Lower leg skin (tissue), 4 donors: Measurements from ENCODE around the gene ATP9A. TPM values are rescaled to one million over a fixed set of nuclear protein-coding genes. Genes with fewer than 3 reads are reported as not detected.

Experiments
- DNase-seq, 2 donors: peaks; one replicate each; pipeline ENCODE4 v3.0.0-alpha.2; 2019; ENCODE audit warnings: low spot score in 2 of 2
- H3K4me3 ChIP-seq: fragments of 200-600 bp; sonication (generic); 2 replicates; pipeline ENCODE4 v1.5.1; 2017; ENCODE audit warnings: mild to moderate bottlenecking, low read depth; ENCODE audit not compliant: poor library complexity, severe bottlenecking
- CTCF ChIP-seq, 3 donors: fragments of 450-650 bp; IDR thresholded peaks; one replicate each; pipeline ENCODE4 v1.5.1; 2016; ENCODE audit warnings: antibody characterized with exemption in 3 of 3, mild to moderate bottlenecking in 3 of 3, moderate library complexity in 2 of 3
- POLR2A ChIP-seq, 2 donors: fragments of 450-650 bp; IDR thresholded peaks; one replicate each; pipeline ENCODE4 v1.6.1; 2016 to 2017; ENCODE audit warnings: antibody characterized with exemption in 2 of 2, mild to moderate bottlenecking in 1 of 2, moderate library complexity in 1 of 2
- WGBS, 2 donors: methylation state at CpG; one replicate each; pipeline ENCODE4 v1.1.5; 2018; 5-methylcytosine and 5-hydroxymethylcytosine counted together
- intact Hi-C: fragments of 100-400 bp; cut with DNase I; formaldehyde crosslinking; loops from one replicate; pipeline ENCODE4 v1.15.0; 2023; ENCODE audit warnings: low total_unique reads
- total RNA-seq, 4 donors: library from RNA; depleted of rRNA; stranded (reverse); fragments of >200 nt; gene quantifications; one replicate each; pipeline ENCODE4 v1.1.0, GENCODE V29; 2016

ATP9A gene
- total RNA-seq, 4 donors from 2014 or later: 14.1 to 23.6 (median 16.1) TPM

- TF ChIP-seq CTCF (IDR thresholded peaks at IDR 0.05) (peak in 1 of 3 donors; percentile 93), POLR2A (IDR thresholded peaks at IDR 0.05) (no peak)
- no peak overlapping the region for H3K4me3 ChIP-seq
- peak; percentile 92 to 98 for DNase-seq
- intact Hi-C loops: loop anchor here (5.0 kb wide), 1 partner anchor 223 kb away; no protein-coding TSS in a partner anchor
- WGBS, 2 donors: 3 to 4% methylated on average over 13 of the region's 13 CpGs
These were observed 173.1 kb downstream of the ATP9A start for GRCh38 chr20:51595058-51595532.

- DNase-seq: no peak
These were observed 173.7 kb downstream of the ATP9A start for GRCh38 chr20:51594236-51595057.

GRCh38 chr20:51593584-51593983 is 174.6 kb downstream of the ATP9A start:
- no peak for DNase-seq
- 96 to 98% methylated on average over 2 of the region's 2 CpGs for WGBS, 2 donors
- intact Hi-C loops: no loop called here
- no peak overlapping the region for H3K4me3 ChIP-seq
- TF ChIP-seq POLR2A (IDR thresholded peaks at IDR 0.05) (no peak), CTCF (IDR thresholded peaks at IDR 0.05) (no peak)

More at GRCh38 chr20:51594236-51595057, 173.7 kb downstream of the ATP9A start:
- TF ChIP-seq CTCF (IDR thresholded peaks at IDR 0.05) (no peak), POLR2A (IDR thresholded peaks at IDR 0.05) (no peak)
- intact Hi-C loops: loop anchor here (5.0 kb wide), 1 partner anchor 222 kb away; no protein-coding TSS in a partner anchor
- WGBS, 2 donors: 35 to 41% methylated on average over 12 of the region's 12 CpGs
- H3K4me3 ChIP-seq: no peak overlapping the region

- WGBS, 2 donors: 93 to 95% methylated on average over 8 of the region's 8 CpGs
These were observed 175.6 kb downstream of the ATP9A start for GRCh38 chr20:51592564-51592963.

GRCh38 chr20:51591871-51592270 is 176.3 kb downstream of the ATP9A start:
- intact Hi-C loops: no loop called here
- 56 to 65% methylated on average over 10 of the region's 10 CpGs for WGBS, 2 donors
- TF ChIP-seq CTCF (IDR thresholded peaks at IDR 0.05): no peak
- TF ChIP-seq POLR2A (IDR thresholded peaks at IDR 0.05): no peak
- DNase-seq: no peak
- H3K4me3 ChIP-seq: no peak overlapping the region

More at GRCh38 chr20:51592564-51592963, 175.6 kb downstream of the ATP9A start:
- DNase-seq: no peak
- no peak overlapping the region for H3K4me3 ChIP-seq
- intact Hi-C loops: no loop called here
- TF ChIP-seq CTCF (IDR thresholded peaks at IDR 0.05) (no peak), POLR2A (IDR thresholded peaks at IDR 0.05) (no peak)
